Ovary (tissue), 9 donors: ENCODE results near the gene MARCKS. TPM values are rescaled to one million over a fixed set of nuclear protein-coding genes. Genes with fewer than 3 reads are reported as not detected.
A peak's percentile ranks its signal among the peaks of the same experiment; 100 is the strongest.

Experiments used
- DNase-seq, 5 donors: peaks; one replicate each; pipeline ENCODE4 v3.0.0-alpha.2; 2019 to 2020
- H3K27ac ChIP-seq, 2 donors: fragments of 200-600 bp; one replicate each; pipeline versions ENCODE4 v1.5.1 to v1.8.0; 2019 to 2022
- H3K27me3 ChIP-seq: fragments of 200-600 bp; one replicate; pipeline ENCODE4 v1.8.0; 2022
- H3K36me3 ChIP-seq: fragments of 200-600 bp; sonication (generic); one replicate; pipeline ENCODE4 v1.5.1; 2019
- H3K4me1 ChIP-seq: one replicate; pipeline ENCODE4 v1.8.1; 2013; ENCODE audit warnings: mild to moderate bottlenecking, moderate library complexity; ENCODE audit not compliant: insufficient read depth
- H3K4me3 ChIP-seq: fragments of 200-600 bp; sonication (generic); one replicate; pipeline ENCODE4 v1.5.1; 2017
- H3K9me3 ChIP-seq, 2 donors: fragments of 200-600 bp in 1 of 2; sonication (generic) in 1 of 2; one replicate each; pipeline versions ENCODE4 v1.5.1 to v1.8.1; 2013 to 2019; ENCODE audit warnings: mild to moderate bottlenecking in 1 of 2, moderate library complexity in 1 of 2
- EP300 ChIP-seq: sonication (generic); formaldehyde crosslinking; IDR thresholded peaks from one replicate; pipeline ENCODE4 v1.6.1; 2017; ENCODE audit warnings: antibody characterized with exemption
- POLR2A ChIP-seq: fragments of 450-650 bp; IDR thresholded peaks from one replicate; pipeline ENCODE4 v1.6.1; 2017; ENCODE audit warnings: antibody characterized with exemption, mild to moderate bottlenecking, moderate library complexity
- WGBS, 3 donors: extraction: QIAGEN DNeasy Blood & Tissue Kit in 1 of 3; methylation state at CpG; one replicate each; pipeline versions ENCODE4 v1.1.5 to v1.1.7; 2013 to 2017; 5-methylcytosine and 5-hydroxymethylcytosine counted together
- intact Hi-C, 4 donors: fragments of 100-400 bp; cut with DNase I; formaldehyde crosslinking; loops; one replicate each; pipeline versions ENCODE4 v1.11.0 to v1.15.1; 2022 to 2023
- polyA plus RNA-seq, 2 donors: library from polyadenylated mRNA; stranded (reverse); fragments of 200-250 nt in 1 of 2; fragments of 350-450 nt in 1 of 2; fragmentation: Illumina TruSeq in 1 of 2; extraction: RNeasy Lipid Tissue Mini Kit (QIAGEN cat#74804) in 1 of 2; gene quantifications; one replicate each; pipeline ENCODE4 v1.2.3, GENCODE V29; 2013 to 2014
- total RNA-seq, 7 donors: library from RNA; depleted of rRNA in 2 of 7; stranded (reverse); fragments of >200 nt in 2 of 7; fragmentation: NEBNext Ultra II Directional in 3 of 7; extraction: Animal tissue kit (Norgen Biotek cat#: 25700) in 3 of 7; gene quantifications; one replicate each; pipeline versions ENCODE4 v1.1.0 to v1.2.4, GENCODE V29; 2016 to 2023
- TF ChIP-seq, protein P1 (sequence below), 3 donors: fragments of 450-650 bp in 2 of 3; fragments of 200-600 bp in 1 of 3; IDR thresholded peaks; one replicate each; pipeline versions ENCODE4 v1.5.1 to v1.8.0; 2016 to 2022; ENCODE audit warnings: antibody characterized with exemption in 3 of 3, mild to moderate bottlenecking in 1 of 3
- donor health status: DM: no; HTN: no; CAD: no; lungs with moderate emphysema.
- donor health status: DM: no; HTN: no; CAD: no.
- donor health status: Bipolar disorder and iron deficiency.
- donor health status: DM: yes; HTN: yes; CAD: no.
- donor health status: DM: no; HTN: no; CAD: no.
- donor health status: DM: yes; HTN: yes; CAD: no.

MARCKS gene
- total and polyA plus RNA-seq, 9 donors: 29.1 to 106 (median 61.4) TPM

DNA sequence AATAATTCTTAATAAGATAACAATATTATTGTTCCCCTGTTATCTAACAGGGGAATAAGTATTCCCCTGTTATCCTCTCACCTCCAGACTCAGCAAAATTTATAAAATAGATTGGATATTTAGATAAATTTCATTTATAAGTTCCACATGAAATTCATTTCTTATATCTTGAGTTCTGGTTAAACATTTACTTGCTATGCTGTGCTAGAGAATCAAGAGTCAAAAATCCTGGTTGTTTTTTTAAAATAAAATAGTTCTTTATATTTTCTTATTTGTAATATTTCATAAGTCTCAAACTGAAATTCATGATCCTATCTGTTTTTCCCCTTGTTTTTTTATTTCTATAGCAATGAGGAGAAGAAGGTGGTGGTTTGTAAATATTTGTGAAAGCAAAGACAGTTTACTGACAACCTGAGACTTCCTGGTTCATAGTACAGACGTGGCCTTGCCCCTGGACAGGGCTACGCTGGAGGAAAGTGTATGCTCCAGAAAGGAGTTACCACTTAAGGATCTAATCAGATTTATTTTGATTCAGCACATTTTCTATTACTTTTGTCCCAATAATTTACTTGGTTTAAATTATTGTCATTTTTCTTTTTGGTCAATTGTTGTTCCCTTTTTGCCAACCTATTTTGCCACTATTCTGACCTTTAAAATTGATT lies 37.8 kb upstream of the MARCKS start:
- DNase-seq: no peak
- TF ChIP-seq, protein P1, sequence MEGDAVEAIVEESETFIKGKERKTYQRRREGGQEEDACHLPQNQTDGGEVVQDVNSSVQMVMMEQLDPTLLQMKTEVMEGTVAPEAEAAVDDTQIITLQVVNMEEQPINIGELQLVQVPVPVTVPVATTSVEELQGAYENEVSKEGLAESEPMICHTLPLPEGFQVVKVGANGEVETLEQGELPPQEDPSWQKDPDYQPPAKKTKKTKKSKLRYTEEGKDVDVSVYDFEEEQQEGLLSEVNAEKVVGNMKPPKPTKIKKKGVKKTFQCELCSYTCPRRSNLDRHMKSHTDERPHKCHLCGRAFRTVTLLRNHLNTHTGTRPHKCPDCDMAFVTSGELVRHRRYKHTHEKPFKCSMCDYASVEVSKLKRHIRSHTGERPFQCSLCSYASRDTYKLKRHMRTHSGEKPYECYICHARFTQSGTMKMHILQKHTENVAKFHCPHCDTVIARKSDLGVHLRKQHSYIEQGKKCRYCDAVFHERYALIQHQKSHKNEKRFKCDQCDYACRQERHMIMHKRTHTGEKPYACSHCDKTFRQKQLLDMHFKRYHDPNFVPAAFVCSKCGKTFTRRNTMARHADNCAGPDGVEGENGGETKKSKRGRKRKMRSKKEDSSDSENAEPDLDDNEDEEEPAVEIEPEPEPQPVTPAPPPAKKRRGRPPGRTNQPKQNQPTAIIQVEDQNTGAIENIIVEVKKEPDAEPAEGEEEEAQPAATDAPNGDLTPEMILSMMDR (IDR thresholded peaks at IDR 0.05): no peak
- TF ChIP-seq POLR2A: no peak
- TF ChIP-seq EP300: no peak
- Histone ChIP-seq H3K9me3 (no peaks in the 10 kb centered on the region), H3K4me3 (no peak overlapping the region), H3K36me3 (no peaks in the 10 kb centered on the region), H3K27me3 (no peaks in the 10 kb centered on the region), H3K27ac (no peak overlapping the region), H3K4me1 (peaks cover 2% of the 10 kb centered on the region)
- WGBS, 3 donors: 69 to 81% (median 69%) methylated on average over 2 of the region's 2 CpGs
- intact Hi-C loops: no loop called here

DNA sequence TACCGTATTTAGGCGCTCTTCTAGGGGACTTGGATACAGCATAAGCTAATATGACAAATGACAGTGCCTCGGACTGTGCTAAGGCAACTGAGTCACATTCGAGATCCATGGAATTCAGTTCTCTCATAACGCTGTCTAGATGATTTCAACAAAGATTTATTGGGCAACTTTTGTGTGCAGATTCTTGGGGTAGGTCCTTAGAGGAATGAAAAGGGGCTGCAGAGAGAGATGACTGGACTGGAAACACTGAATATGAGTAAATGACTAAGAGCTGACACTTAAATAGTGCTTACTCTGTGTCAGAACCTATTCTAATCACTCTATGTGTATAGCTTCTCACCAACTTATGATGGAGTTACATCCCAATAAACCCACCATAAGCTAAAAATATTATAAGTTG lies 36.4 kb upstream of the MARCKS start:
- Histone ChIP-seq H3K4me1 (peaks cover 13% of the 10 kb centered on the region), H3K36me3 (no peaks in the 10 kb centered on the region), H3K4me3 (no peak overlapping the region), H3K9me3 (no peaks in the 10 kb centered on the region), H3K27ac (no peak overlapping the region), H3K27me3 (no peaks in the 10 kb centered on the region)
- 94 to 97% (median 95%) methylated on average over 5 of the region's 5 CpGs for WGBS, 3 donors
- intact Hi-C loops: no loop called here
- no peak for DNase-seq
- TF ChIP-seq POLR2A (no peak), EP300 (no peak)
- TF ChIP-seq, protein P1 (IDR thresholded peaks at IDR 0.05): no peak

DNA sequence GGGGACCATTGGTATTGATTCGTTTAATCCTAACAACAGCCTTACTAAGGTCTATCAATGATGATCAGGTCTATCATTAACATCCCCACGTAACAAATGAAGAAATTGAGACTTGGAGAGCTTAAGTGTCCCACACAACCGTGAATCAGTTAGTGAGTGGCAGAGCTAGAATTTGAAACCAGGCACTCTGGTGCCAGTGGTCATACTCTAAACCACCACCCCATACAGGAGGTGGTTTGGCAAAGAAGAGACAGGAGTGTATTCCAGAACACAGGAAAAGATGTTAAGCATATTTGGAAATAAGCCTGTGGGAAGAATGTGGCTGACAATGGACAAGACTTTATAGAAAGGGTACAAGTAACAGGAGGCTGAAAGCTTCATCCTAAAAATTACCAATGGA lies 35.7 kb upstream of the MARCKS start:
- TF ChIP-seq, protein P1 (IDR thresholded peaks at IDR 0.05): no peak
- no peak for TF ChIP-seq POLR2A
- TF ChIP-seq EP300: no peak
- Histone ChIP-seq H3K4me1 (peaks cover 13% of the 10 kb centered on the region), H3K4me3 (no peak overlapping the region), H3K36me3 (no peaks in the 10 kb centered on the region), H3K27ac (no peak overlapping the region), H3K9me3 (no peaks in the 10 kb centered on the region), H3K27me3 (no peaks in the 10 kb centered on the region)
- intact Hi-C loops: no loop called here
- DNase-seq: no peak
- 92 to 96% (median 96%) methylated on average over 3 of the region's 3 CpGs for WGBS, 3 donors

DNA sequence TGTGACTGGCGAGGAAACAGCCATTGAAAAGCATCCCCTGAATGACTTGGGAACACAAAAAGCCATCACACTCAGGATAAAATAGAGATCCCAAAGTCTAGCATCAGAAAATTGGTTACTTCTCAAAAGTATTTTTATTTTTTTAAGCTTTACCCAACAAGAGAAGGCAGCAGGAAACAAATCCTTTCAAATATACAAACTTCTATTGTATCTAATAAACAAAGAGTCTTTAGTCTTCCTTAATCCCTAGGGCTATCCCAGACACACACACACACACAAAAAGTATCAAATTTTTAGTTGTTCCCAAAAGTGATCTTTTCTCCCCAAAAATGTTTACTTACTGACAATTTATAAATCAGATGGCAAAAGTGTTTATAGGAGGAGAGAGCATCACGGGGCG lies 33.2 kb upstream of the MARCKS start:
- TF ChIP-seq, protein P1 (IDR thresholded peaks at IDR 0.05): no peak
- no peak for TF ChIP-seq POLR2A
- TF ChIP-seq EP300: no peak
- WGBS, 3 donors: 69 to 74% (median 73%) methylated on average over 3 of the region's 3 CpGs
- peak overlapping the region in 1 of 2 donors; percentile 58 for H3K27ac ChIP-seq

More for the DNA sequence above, 33.2 kb upstream of the MARCKS start:
- Histone ChIP-seq H3K4me1 (peaks cover 13% of the 10 kb centered on the region), H3K4me3 (no peak overlapping the region), H3K27me3 (no peaks in the 10 kb centered on the region), H3K9me3 (no peaks in the 10 kb centered on the region), H3K36me3 (no peaks in the 10 kb centered on the region)
- DNase-seq: no peak
- intact Hi-C loops: no loop called here
